ENCODE results near the gene INPP1. TPM values are rescaled to one million over a fixed set of nuclear protein-coding genes. Genes with fewer than 3 reads are reported as not detected.

Gene INPP1
- total RNA-seq, 1 donor from 2014 or later: 50.7 TPM

DNA sequence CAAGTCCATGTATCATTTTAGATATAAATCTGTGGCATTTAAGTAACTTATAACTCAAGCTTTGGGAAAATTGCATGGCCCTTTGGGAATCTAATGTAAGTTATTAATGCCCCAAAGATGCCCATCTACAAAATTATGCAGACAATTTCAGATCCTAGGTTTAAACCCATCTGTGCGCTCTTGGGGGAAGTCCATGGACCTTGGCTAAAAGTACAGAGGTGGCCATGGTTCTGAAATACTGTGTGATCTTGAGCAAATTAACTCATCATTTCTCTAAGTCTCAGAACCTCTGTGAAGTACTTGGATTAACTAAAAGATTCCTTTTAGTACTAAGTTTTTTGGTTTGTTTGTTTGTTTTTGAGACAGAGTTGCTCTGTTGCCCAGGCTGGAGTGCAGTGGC is 19.5 kb downstream of the INPP1 start:
- DNase-seq (ENCODE audit: low spot score): no peak

DNA sequence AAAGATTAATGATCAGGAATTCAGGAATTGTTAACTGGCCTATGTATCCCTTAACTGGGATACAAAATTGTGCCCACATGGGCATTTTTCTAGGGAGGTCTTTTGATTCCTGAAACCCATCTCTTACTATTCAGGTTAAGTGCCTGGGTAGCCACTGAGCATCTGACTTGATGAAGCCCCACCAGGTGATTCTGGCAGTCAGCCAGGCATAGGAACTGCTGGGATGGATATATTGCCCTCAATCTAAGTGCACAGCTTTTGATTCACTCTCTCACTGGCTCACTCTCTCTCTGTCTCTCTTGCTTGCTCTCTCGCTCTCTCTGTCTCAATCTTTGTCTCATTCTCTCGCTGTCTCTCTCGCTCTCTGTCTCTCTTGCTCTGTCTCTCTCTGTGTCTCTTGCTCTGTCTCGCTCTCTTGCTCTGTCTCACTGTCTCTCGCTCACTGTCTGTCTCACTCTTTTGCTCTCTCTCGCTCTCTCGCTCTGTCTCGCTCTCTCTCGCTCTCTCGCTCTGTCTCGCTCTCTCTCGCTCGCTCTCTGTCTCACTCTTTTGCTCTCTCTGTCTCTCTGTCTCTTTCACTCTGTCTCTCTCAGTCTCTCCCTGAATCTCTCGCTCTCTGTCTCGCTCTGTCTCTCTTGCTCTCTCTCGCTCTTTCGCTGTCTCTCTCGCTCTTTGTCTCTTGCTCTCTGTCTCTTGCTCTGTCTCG is 22.3 kb downstream of the INPP1 start:
- no peak for DNase-seq (ENCODE audit: low spot score)

DNA sequence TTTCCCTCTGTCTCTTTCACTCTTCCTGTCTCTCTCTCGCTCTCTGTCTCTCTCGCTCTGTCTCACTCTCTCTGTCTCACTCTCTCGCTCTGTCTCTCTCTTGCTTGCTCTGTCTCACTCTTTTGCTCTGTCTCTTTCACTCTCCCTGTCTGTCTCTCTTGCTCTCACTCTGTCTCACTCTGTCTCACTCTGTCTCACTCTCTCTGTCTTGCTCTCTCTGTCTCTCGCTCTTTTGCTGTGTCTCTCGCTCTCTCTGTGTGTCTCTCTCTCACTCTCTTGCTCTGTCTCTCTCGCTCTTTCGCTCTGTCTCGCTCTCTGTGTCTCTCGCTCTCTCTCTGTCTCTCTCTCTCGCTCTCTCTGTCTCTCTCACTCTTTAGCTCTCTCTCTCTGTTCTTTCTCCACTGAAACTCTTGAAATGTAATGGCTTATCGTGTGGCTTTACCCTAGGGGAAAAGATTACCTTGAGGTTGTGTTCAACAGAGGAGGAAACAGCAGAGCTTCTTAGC is 22.9 kb downstream of the INPP1 start:
- no peak for DNase-seq (ENCODE audit: low spot score)

DNA sequence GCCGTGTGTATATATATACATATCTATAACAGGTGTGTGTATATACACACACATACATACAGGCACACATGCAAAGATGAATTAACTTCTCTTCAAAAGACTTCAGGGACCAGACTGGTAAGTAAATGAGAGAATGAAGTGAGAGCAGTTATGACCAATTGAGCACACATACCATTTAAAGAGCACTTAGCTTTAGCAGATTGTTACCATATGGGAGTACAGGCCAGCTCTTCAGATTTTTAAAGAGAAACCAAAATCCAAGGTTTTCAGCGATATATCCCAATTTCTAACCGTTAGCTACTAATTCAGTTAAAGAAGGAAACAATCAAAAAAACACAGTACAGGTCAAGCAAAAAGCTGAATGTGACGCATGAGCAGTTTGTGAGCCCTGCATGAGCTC is 23.7 kb downstream of the INPP1 start:
- no peak for DNase-seq (ENCODE audit: low spot score)

DNA sequence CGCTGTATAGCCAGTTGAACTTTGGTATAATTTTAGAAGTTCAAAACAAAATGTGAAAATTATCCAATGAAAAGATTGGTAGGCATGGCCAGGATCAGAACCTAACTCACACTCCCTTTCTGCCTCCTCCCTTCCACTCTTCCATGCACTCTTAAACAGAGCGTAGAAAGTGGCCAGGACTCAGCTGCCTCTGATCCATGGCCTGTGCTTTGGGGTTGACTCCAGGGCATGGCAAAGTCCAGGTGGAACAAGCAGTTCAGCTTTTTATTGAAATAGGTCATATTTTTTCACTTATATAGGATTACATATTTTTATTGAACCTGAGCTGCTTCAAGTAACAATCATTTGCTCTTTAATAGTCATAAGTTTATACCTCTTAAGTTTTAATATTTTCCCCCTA is 26.2 kb downstream of the INPP1 start:
- no peak for DNase-seq (ENCODE audit: low spot score)

DNA sequence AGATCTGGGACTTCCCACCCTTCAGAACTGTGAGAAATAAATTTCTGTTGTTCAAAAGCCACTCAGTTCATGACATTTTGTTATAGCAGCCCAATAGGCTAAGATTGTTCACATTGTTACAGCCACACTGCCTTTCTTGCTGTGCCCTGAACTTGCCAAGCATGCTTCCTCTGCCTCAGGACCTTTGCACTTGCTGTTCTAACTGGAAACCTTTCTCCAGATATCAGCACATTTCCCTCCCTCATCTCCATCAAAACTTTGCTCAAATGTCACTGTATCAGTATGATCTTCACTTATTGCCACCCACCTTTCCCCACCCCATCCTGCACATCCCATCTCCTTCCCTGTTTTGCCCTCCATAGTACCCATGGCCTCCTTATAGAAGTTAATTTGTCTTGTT is 32.7 kb downstream of the INPP1 start:
- no peak for DNase-seq (ENCODE audit: low spot score)

DNA sequence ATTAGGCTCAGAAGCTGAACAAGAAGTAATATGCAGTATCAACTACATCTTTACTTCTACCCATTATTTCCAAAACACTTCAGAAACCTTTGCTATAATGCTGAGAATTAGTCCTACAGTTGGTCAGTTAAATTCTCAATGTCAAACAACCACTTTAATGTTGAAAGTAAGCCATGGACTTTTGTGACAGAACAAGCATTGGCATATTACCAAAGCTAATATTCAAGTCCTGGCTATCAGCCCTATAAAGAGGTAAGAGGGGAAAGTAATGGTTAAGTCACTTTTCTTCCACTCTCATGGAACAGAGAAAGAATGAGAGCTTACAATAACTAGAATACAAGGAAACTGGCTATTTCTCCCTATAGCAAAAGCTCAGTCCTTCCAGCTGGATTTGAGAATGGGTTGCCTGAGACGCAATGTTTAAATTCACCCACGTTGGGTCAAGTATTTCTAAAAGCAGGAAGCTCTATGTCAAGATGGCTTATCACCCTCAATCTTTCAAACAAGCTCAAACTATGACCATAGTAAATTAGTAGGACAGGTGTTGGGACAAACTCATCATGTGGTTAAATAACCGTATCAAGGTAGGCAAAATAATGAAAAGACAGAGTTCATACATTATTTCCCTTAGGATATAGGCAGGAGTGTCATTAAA is 33.3 kb downstream of the INPP1 start:
- DNase-seq (ENCODE audit: low spot score): no peak

DNA sequence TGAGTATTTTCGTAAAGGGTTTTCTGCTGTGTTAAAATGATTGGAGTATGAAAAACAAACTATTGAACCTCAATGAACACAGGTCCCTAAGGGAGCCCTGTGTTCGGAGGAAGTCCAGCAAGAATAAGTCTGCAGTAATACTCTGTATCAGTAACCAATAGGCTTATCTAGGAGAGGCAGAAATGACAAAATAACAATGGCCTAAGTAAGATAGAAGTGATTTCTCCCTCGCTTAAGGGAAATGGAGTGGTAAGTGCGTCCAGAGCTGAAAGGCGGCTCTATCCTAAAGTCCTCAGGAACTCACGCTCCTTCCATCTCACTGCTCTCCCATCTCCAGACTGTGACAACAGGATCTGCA is 35.5 kb downstream of the INPP1 start:
- no peak for DNase-seq (ENCODE audit: low spot score)

DNA sequence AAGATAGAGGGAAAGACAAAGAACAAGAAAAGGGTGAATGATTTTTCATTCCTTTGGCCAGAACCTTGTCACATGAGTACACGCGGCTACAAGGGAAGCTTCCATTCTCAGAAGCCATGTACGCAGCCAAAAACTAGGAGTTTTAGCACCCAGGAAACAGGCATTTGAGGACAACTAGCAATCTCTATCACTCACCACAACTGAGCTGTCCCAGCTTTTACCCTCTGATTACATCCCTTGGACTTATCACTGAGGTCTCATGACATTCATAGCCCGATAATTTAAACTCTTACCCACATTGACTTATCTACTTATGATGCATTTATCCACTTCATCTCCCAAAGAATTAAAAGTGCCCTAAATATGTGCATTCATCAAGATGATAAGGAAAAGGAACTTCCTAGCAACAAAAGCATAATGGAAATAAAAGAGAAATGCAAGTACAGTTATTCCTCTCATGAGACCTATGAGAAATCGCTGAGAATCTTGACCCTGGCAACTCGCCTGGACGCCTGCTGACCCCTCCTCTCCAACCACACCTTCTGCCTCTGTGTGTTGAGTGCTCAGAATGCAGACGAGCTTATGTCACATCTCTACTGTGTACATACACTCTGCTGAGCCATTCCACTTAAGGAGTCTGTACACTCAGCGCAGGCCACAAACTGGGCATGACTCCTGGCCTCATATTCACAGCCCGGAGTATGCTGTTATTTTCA is 36.0 kb downstream of the INPP1 start:
- DNase-seq (ENCODE audit: low spot score): no peak

DNA sequence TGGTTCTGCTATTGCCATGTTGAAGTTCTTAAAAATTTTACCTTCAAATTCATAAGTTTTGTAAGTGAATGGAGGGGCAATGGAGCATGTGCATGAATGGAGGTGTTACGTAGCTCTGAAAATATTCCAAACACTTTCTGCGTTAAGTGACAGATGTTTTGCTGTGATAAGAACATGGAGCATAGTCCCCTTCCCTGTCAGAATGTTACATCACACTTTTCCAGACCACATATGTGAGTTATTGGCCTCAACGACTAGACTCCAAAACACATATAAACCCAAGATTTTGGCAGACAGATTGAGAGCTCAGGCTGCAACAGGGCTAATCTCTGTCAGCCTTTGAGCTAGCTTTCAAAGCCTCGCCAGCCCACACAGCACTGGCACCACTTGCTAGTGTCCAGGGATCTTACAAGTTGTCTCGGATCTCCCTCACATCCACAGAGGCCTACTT is 37.6 kb downstream of the INPP1 start:
- no peak for DNase-seq (ENCODE audit: low spot score)

DNA sequence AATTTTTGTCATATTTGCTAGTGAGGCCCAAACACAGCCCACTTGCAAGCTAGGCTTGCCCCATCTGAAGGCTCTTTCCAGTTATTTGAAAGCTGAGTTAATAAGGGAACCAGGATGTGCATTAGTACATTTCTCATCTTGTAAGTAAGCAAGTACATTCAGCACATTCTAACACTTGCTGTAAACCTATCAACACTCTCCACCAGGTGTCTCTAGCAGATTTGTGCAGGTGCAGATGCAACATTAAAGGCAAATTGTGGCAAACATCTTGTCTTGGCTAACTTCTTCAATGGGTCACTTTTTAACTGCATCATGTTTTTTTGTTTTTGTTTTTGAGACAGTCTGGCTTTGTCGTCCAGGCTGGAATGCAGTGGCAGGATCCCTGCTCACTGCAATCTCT is 39.5 kb downstream of the INPP1 start:
- no peak for DNase-seq (ENCODE audit: low spot score)

DNA sequence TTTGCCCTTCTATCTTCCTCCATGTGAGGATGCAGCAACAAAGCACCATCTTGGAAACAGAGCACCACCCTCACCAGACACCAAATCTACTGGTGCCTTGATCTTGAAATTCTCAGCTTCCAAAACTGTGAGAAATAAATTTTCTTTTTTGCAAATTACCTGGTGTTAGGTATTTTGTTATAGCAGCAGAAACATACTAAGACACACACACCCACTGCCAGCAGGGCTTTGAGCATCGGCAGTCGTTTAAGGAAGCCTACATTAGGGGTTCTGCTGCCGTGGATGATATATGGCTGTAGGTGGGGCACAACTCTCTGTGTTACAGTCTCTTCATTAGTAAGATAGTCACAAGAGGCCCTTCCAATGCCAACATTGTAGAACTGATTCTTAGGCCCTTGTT is 44.0 kb downstream of the INPP1 start:
- DNase-seq (ENCODE audit: low spot score): no peak

DNA sequence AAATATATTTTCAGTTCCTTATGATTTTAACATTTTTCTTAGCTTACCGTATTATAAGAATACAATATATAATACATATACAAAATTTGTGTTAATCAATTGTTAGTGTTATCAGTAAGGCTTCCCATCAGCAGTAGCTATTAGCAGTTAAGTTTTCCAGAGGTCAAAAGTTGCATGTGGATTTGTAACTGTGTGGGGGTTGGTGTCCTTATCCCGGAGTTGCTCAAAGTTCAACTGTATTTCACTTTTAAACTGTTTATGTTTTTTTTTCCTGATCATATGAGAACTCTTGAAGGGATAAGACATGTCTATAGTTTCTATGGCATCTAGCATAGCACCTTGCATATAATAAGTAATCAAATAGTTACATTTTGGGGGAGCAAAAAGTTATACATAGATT is 52.9 kb downstream of the INPP1 start:
- DNase-seq (ENCODE audit: low spot score): no peak

DNA sequence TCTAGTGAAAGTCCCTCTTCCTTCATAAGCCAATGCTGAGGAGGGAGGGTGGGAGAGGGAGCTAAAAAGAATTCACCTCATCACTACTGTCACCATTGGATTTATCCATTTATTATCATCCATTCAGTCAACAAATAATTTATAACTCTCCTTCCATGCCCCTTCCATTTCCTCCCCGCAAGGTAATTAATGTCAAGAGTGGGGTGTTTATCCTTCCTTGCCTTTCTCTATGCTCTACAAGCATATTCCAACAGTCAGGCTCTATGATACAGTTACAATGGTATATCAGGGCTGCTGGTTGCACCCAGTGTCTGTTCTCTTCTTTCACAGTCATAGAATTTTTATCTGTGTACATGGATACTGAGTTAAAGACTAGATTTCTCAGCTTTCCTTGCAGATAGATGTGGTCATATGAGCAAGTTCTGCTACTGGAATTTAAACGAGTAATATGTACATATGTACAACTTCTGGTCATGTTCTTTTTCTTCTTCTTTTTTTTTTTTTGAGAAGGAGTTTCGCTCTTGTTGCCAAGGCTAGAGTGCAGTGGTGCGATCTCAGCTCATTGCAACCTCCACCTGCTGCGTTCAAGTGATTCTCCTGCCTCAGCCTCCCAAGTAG is 59.7 kb downstream of the INPP1 start:
- DNase-seq (ENCODE audit: low spot score): no peak

DNA sequence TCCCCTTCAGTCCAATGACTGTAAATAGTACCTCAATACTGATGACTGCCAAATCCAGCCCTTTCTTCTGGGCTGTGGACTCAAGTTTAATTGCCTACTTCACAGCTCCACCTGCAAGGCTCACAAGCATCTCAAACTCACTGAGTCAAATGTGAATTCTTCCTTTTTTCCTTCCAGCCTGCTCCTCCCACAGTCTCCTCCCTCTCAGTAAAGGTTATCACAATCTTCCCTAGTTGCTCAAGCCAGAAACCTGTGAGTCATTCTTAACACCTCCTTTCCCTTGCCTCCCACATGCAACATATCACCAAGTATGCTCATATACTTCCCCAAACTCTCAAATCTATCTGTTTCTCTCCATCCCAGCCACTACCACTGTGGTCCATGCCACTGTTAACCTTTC is 61.1 kb downstream of the INPP1 start:
- DNase-seq (ENCODE audit: low spot score): no peak

DNA sequence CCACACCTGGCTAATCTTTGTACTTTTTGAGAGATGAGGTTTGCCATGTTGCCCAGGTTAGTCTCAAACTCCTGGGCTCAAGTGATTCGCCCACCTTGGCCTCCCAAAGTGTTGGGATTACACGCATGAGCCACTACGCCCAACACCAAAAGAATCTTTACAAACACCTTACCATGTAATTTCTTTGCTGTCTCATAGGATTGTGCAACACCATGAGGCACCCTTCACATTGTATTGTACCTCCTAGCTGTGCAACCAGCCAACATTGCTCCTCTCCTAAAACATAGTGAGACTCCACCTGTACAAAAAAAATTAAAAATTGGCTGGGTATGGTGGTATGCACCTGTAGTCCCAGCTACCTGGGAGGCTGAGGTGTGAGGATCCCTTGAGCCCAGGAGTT is 61.7 kb downstream of the INPP1 start:
- DNase-seq (ENCODE audit: low spot score): no peak

DNA sequence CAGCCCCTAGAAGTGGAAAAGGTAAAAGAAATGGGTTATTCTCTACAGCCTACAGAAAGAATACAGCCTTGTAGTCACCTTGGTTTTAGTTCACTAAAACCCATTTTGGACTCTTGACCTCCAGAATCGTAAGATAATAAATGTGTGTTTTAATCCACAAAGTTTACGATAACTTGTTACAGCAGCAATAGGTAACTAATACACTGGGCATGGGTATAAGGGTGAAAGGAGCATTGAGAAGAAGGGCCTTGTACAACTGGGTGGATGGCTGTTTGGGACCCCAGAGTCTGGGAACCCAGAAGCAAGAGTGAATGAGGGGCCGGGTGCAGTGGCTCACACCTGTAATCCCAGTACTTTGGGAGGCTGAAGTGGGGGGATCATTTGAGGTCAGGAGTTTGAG is 62.6 kb downstream of the INPP1 start:
- DNase-seq (ENCODE audit: low spot score): no peak

DNA sequence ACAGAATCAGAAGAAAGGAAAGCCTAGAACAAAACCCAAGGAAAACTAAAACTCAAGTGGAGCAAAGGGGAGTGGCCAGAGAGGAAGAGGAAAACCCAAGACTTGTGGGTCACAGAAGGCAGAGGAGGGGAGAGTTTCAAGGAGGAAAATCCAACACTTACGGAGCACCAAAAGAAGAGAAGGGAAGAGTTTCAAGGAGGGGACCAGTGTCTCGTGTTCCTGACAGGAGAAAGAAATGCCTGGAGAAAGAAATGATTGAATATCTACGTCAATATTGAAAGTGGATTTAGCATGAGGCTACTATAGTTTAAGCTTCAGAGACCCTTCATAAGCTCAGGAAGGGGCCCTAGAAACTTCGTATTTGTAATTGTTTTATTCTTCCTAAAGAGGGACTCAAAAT is 63.4 kb downstream of the INPP1 start:
- DNase-seq (ENCODE audit: low spot score): no peak

DNA sequence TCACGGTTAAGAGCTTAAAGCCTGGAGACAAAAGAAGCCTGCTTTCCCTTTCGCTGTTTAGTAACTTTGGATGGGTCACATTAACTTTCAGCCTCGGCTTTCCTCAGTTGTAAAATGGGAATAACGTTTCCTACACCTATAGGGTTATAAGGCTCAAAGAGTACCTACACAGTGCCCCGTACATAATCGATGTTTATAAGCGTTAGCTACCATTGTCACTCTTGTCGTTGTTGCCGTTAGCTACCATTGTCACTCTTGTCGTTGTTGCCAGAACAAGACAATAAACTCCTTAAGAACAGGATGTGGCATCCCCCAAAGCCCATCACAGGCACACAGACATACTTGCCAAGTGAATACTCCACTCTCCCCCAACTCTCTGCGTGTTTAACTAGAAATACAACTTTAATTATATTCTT is 63.9 kb downstream of the INPP1 start:
- no peak for DNase-seq (ENCODE audit: low spot score)

DNA sequence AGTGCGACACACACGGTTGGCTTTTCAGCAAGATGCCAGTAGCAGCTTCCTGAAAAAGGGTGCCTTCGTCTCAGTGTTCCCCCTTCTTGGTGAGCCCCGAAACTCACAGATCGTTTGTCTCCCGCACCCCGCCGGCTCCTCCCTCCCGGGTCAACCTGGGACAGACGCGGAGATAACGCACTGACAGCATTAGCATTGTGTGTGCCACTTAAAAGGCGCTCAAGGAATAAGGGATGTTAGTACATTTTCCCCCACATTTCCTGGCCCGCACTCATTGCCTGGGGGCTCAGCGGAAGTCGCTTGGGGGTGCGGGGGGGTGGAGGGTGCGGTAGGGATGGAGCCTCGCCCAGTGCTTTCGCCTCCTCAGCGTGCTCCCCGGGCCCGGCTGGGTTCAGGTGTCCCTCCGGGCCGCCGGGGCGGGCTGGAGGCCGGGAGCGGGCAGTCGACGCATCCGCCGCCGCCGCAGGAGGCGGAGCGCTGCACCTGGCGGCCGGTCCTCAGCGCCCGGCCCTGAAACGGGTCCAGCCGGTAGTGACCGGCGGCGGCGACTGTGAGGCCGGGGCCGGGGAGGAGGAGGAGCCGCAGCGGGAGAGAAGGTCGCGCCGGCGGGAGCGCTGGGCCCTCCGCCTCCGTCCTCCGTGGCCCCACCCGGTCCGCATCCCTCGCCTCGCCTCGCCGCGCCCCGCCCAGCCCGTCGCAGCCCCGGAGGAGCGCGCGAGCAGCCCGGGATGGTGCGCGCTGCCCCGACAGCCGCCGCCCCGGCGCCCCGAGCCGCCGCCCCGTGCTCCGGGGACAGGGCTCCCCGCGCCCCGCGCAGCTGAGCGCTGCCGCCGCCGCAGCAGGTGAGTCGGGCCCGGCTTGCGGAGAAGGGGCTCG is 64.5 kb downstream of the INPP1 start, which contains the start of gene MFSD6:
Gene MFSD6 (plus strand): TSS at position 694 of the 876 bp plus-strand sequence. CDS start 27,675 bp downstream, outside the sequence.
- DNase-seq (ENCODE audit: low spot score): peak; percentile 62

DNA sequence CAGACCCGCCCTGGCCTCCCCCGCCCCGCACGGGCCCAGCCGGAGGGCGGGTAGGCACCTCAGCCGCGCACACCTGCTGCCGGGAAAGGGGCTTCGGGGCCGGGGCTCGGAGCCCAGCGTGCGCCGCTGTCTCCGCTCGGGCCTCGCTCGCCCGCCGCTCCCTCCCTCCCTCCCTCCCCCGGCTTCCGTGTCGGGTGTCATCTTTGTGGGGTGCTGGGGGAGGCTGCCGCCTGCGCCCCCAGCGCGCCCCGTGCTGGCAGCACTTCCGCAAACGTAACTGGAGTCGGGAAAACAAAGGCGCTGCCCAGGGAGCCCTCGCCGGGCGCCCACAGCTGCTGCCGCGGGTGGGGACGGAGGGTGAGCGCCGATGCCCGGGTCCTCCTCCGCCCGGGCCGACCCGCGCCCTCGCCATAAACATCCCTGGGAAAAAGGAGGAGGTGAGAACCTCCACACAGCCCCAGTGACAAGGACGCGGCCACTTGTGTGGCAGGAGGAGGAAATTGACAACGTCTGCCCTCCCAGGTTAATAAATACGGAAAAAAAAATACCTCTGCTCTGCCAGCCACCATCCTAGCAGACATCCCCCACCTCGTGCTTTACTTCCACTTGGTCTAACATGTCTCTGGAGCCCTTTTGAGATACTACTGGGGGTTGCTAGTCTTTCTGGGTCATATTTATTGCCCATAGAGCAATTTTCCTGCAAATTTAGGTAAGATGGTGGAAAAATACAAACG is 65.3 kb downstream of the INPP1 start:
- peak; percentile 64 for DNase-seq (ENCODE audit: low spot score)

All from ureter (tissue), 1 donor.